Measurements from ENCODE around the gene CDADC1.

The CDADC1 gene

GRCh38 chr13:49307365-49307764, 59.6 kb downstream of the CDADC1 start:
- Histone ChIP-seq H3K4me3 (ENCODE audit: severe bottlenecking) (no peak overlapping the region), H3K27ac (ENCODE audit: poor library complexity, severe bottlenecking) (no peak overlapping the region), H3K36me3 (ENCODE audit: low read depth) (no peaks in the 10 kb centered on the region), H3K9me3 (ENCODE audit: severe bottlenecking) (no peaks in the 10 kb centered on the region), H3K27me3 (ENCODE audit: insufficient read depth, poor library complexity, severe bottlenecking) (no peaks in the 10 kb centered on the region), H3K4me1 (ENCODE audit: insufficient read depth, poor library complexity, severe bottlenecking) (no peaks in the 10 kb centered on the region)
- DNase-seq (ENCODE audit: low spot score): no peak
- ATAC-seq (ENCODE audit: low read depth): no peak
- TF ChIP-seq, protein P1, sequence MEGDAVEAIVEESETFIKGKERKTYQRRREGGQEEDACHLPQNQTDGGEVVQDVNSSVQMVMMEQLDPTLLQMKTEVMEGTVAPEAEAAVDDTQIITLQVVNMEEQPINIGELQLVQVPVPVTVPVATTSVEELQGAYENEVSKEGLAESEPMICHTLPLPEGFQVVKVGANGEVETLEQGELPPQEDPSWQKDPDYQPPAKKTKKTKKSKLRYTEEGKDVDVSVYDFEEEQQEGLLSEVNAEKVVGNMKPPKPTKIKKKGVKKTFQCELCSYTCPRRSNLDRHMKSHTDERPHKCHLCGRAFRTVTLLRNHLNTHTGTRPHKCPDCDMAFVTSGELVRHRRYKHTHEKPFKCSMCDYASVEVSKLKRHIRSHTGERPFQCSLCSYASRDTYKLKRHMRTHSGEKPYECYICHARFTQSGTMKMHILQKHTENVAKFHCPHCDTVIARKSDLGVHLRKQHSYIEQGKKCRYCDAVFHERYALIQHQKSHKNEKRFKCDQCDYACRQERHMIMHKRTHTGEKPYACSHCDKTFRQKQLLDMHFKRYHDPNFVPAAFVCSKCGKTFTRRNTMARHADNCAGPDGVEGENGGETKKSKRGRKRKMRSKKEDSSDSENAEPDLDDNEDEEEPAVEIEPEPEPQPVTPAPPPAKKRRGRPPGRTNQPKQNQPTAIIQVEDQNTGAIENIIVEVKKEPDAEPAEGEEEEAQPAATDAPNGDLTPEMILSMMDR (IDR thresholded peaks at IDR 0.05; ENCODE audit: poor library complexity, severe bottlenecking): no peak

DNA sequence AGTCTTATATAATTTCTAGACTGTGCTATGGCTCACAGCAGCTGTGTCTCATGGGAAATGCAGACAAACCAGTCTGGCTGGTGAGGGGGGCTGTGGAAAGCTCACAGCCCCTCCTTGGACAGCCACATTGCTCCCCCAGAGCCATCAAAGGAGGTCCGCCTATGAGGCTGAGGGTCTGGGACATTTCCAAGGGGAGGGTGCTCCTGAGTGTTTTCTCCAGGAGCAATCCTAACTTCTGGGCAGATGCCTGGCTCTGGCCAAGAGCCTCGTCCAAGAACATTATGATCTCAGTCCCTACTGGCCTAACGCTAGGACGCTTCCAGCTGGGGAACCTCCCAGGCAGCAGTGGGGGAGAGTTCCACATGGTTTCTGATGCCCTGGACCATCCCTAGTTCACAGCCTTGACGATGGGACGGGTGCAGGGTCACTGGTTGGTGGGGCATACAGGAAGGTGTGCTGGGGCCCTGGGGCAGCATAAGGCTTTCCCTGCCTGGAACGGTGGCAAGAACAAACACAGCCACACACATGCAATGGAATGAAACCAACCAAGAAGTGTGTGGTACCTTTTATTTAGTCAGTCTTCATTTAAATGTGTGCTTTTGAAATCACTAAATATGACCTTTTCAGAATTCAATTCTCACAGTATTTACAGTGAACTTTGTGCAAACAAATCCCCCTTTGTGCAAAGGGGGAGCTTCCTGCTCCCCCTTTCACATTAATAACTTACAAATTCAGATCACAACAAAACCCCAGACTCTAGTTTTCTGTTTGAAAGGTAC, 60.6 kb downstream of the CDADC1 start:
- TF ChIP-seq, protein P1 (IDR thresholded peaks at IDR 0.05; ENCODE audit: poor library complexity, severe bottlenecking): no peak
- no peaks in the 10 kb centered on the region for H3K27me3 ChIP-seq (ENCODE audit: insufficient read depth, poor library complexity, severe bottlenecking)
- ATAC-seq (ENCODE audit: low read depth): no peak
- no peak overlapping the region for H3K4me3 ChIP-seq (ENCODE audit: severe bottlenecking)
- H3K36me3 ChIP-seq (ENCODE audit: low read depth): no peaks in the 10 kb centered on the region
- H3K4me1 ChIP-seq (ENCODE audit: insufficient read depth, poor library complexity, severe bottlenecking): no peaks in the 10 kb centered on the region
- no peak for DNase-seq (ENCODE audit: low spot score)
- no peak overlapping the region for H3K27ac ChIP-seq (ENCODE audit: poor library complexity, severe bottlenecking)
- no peaks in the 10 kb centered on the region for H3K9me3 ChIP-seq (ENCODE audit: severe bottlenecking)

GRCh38 chr13:49308921-49309408, 61.2 kb downstream of the CDADC1 start:
- TF ChIP-seq, protein P1 (IDR thresholded peaks at IDR 0.05; ENCODE audit: poor library complexity, severe bottlenecking): no peak
- Histone ChIP-seq H3K9me3 (ENCODE audit: severe bottlenecking) (no peaks in the 10 kb centered on the region), H3K27me3 (ENCODE audit: insufficient read depth, poor library complexity, severe bottlenecking) (no peaks in the 10 kb centered on the region), H3K4me1 (ENCODE audit: insufficient read depth, poor library complexity, severe bottlenecking) (peaks cover 4% of the 10 kb centered on the region), H3K27ac (ENCODE audit: poor library complexity, severe bottlenecking) (no peak overlapping the region), H3K36me3 (ENCODE audit: low read depth) (no peaks in the 10 kb centered on the region), H3K4me3 (ENCODE audit: severe bottlenecking) (no peak overlapping the region)
- ATAC-seq (ENCODE audit: low read depth): no peak
- DNase-seq (ENCODE audit: low spot score): no peak

DNA sequence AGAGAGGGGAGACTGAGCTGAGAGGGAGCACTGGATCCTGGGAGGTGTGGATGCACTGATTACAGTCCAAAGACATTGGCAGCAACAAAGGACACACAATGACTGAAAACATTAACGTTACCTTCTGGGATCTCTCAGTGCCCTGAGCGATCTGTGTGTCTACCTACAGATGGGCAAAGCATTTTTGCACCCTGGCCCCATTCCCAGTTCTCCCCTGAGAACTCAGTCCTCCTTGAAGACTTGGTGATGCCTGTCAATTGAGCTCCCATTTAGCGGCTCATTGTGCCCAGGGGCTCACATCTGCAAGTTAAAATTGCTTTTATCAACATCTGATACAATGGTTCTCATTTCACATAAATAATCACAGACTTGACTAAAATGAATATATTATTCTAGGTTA, 62.5 kb downstream of the CDADC1 start:
- no peaks in the 10 kb centered on the region for H3K36me3 ChIP-seq (ENCODE audit: low read depth)
- no peaks in the 10 kb centered on the region for H3K27me3 ChIP-seq (ENCODE audit: insufficient read depth, poor library complexity, severe bottlenecking)
- no peak for DNase-seq (ENCODE audit: low spot score)
- TF ChIP-seq, protein P1 (IDR thresholded peaks at IDR 0.05; ENCODE audit: poor library complexity, severe bottlenecking): no peak
- peaks cover 11% of the 10 kb centered on the region for H3K4me1 ChIP-seq (ENCODE audit: insufficient read depth, poor library complexity, severe bottlenecking)
- H3K4me3 ChIP-seq (ENCODE audit: severe bottlenecking): no peak overlapping the region
- no peak for ATAC-seq (ENCODE audit: low read depth)
- no peak overlapping the region for H3K27ac ChIP-seq (ENCODE audit: poor library complexity, severe bottlenecking)
- H3K9me3 ChIP-seq (ENCODE audit: severe bottlenecking): no peaks in the 10 kb centered on the region

DNA sequence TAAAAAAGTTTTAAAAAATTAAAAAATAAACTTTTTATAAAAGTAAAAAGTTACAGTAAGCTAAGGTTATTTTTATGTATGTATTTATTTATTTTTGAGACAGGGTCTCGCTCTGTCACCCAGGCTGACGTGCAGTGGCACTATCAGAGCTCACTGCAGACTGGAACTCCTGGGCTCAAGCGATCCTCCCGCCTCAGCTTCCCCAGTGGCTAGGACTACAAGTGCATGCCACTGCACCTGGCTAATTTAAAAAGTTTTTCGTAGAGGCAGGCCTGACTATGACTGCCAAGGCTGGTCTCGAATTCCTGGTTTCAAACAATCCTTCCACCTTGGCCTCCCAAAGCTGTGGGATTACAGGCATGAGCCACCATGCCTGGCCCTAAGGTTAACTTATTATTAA, 64.1 kb downstream of the CDADC1 start:
- Histone ChIP-seq H3K4me3 (ENCODE audit: severe bottlenecking) (no peak overlapping the region), H3K36me3 (ENCODE audit: low read depth) (no peaks in the 10 kb centered on the region), H3K27me3 (ENCODE audit: insufficient read depth, poor library complexity, severe bottlenecking) (no peaks in the 10 kb centered on the region), H3K27ac (ENCODE audit: poor library complexity, severe bottlenecking) (no peak overlapping the region), H3K4me1 (ENCODE audit: insufficient read depth, poor library complexity, severe bottlenecking) (peaks cover 11% of the 10 kb centered on the region), H3K9me3 (ENCODE audit: severe bottlenecking) (no peaks in the 10 kb centered on the region)
- DNase-seq (ENCODE audit: low spot score) (no peak), ATAC-seq (ENCODE audit: low read depth) (no peak)
- TF ChIP-seq, protein P1 (IDR thresholded peaks at IDR 0.05; ENCODE audit: poor library complexity, severe bottlenecking): no peak
